Measurements from ENCODE around the gene RALGPS1. TPM values are rescaled to one million over a fixed set of nuclear protein-coding genes. Genes with fewer than 3 reads are reported as not detected.

Gene RALGPS1
- total and polyA plus RNA-seq, 10 donors, result 2.5 to 27.3 (median 14.1) TPM

DNA sequence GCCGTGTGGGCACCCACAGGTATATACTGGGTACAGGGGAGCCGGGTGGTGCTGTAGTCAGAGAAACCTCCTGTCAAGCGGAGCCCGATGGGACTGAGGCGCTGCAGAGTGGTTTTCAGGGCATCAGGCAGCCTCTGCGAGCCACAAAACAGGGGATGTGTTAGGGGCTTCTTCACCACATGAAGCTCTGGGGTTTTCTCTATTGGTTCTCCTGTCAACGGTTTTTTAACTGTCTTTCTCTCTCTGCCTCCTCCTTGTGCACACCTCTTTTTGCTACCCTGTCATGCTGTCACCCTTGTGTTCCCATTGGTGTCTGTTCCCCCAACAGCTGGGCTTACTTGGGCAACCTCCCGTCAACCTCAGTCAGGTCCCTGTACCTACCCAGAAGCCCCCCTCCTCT lies 19.9 kb downstream of the RALGPS1 start:
- H3K27me3 ChIP-seq (replicated peaks in 1 of 7), result no peaks in the 10 kb centered on the region
- H3K4me1 ChIP-seq, result no peaks in the 10 kb centered on the region
- intact Hi-C loops (cut with DNase I; ENCODE audit: low total_unique reads), result no loop called here
- no peaks in the 10 kb centered on the region for H3K36me3 ChIP-seq
- H3K4me3 ChIP-seq, result no peak overlapping the region
- H3K9me3 ChIP-seq, result peaks cover 0 to 5% (median 0%) of the 10 kb centered on the region in 8 donors
- no peak overlapping the region for H3K27ac ChIP-seq
- TF ChIP-seq POLR2A (IDR thresholded peaks at IDR 0.05) (no peak), POLR2AphosphoS5 (IDR thresholded peaks at IDR 0.05) (no peak)
- TF ChIP-seq, protein P1, sequence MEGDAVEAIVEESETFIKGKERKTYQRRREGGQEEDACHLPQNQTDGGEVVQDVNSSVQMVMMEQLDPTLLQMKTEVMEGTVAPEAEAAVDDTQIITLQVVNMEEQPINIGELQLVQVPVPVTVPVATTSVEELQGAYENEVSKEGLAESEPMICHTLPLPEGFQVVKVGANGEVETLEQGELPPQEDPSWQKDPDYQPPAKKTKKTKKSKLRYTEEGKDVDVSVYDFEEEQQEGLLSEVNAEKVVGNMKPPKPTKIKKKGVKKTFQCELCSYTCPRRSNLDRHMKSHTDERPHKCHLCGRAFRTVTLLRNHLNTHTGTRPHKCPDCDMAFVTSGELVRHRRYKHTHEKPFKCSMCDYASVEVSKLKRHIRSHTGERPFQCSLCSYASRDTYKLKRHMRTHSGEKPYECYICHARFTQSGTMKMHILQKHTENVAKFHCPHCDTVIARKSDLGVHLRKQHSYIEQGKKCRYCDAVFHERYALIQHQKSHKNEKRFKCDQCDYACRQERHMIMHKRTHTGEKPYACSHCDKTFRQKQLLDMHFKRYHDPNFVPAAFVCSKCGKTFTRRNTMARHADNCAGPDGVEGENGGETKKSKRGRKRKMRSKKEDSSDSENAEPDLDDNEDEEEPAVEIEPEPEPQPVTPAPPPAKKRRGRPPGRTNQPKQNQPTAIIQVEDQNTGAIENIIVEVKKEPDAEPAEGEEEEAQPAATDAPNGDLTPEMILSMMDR (IDR thresholded peaks at IDR 0.05 in 8 of 11, conservative IDR thresholded peaks at IDR 0.05 in 3 of 11), result no peak
- DNase-seq, result no peak
- 77 to 88% (median 80%) methylated on average over 8 of the region's 8 CpGs for WGBS, 5 donors

DNA sequence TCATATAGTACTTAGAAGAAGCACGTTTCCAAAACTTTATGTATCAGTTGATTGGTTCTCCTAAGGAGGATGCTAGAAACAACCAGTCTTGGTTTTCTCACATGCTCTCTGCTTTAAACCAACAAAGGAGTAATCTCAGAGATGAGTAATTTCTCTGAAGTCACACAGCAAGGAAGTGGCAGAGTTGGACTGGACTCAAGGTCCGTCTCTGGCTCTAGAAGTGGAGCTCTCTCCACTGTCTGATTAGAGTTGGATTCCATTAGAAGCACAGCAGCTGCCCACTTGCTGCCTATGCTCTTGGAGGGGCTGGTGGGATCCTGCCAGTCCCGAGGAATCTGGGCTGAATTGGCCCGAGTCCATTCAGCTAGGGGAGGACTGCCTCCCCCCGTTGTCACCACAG lies 21.0 kb downstream of the RALGPS1 start:
- H3K4me3 ChIP-seq, result no peak overlapping the region
- H3K27ac ChIP-seq, result no peak overlapping the region
- intact Hi-C loops (cut with DNase I; ENCODE audit: low total_unique reads), result no loop called here
- H3K9me3 ChIP-seq, result peaks cover 0 to 5% (median 0%) of the 10 kb centered on the region in 8 donors
- no peaks in the 10 kb centered on the region for H3K36me3 ChIP-seq
- no peak for TF ChIP-seq POLR2A (IDR thresholded peaks at IDR 0.05)
- no peak for TF ChIP-seq POLR2AphosphoS5 (IDR thresholded peaks at IDR 0.05)
- TF ChIP-seq, protein P1 (IDR thresholded peaks at IDR 0.05 in 8 of 11, conservative IDR thresholded peaks at IDR 0.05 in 3 of 11), result no peak
- DNase-seq, result no peak
- no peaks in the 10 kb centered on the region for H3K27me3 ChIP-seq (replicated peaks in 1 of 7)
- WGBS, 5 donors, result 77 to 83% (median 80%) methylated on average over 5 of the region's 5 CpGs
- peaks cover 0 to 3% (median 2%) of the 10 kb centered on the region in 6 donors for H3K4me1 ChIP-seq

GRCh38 chr9:126937444-126937843 lies 22.9 kb downstream of the RALGPS1 start:
- intact Hi-C loops (cut with DNase I; ENCODE audit: low total_unique reads), result no loop called here
- no peaks in the 10 kb centered on the region for H3K27me3 ChIP-seq (replicated peaks in 1 of 7)
- H3K27ac ChIP-seq, result no peak overlapping the region
- H3K9me3 ChIP-seq, result peaks cover 0 to 5% (median 0%) of the 10 kb centered on the region in 8 donors
- H3K4me3 ChIP-seq, result no peak overlapping the region
- no peak for TF ChIP-seq POLR2A (IDR thresholded peaks at IDR 0.05)
- TF ChIP-seq, protein P1 (IDR thresholded peaks at IDR 0.05 in 8 of 11, conservative IDR thresholded peaks at IDR 0.05 in 3 of 11), result no peak
- TF ChIP-seq POLR2AphosphoS5 (IDR thresholded peaks at IDR 0.05), result no peak
- no peak for DNase-seq
- no peaks in the 10 kb centered on the region for H3K36me3 ChIP-seq
- peaks cover 0 to 11% (median 6%) of the 10 kb centered on the region in 6 donors for H3K4me1 ChIP-seq

DNA sequence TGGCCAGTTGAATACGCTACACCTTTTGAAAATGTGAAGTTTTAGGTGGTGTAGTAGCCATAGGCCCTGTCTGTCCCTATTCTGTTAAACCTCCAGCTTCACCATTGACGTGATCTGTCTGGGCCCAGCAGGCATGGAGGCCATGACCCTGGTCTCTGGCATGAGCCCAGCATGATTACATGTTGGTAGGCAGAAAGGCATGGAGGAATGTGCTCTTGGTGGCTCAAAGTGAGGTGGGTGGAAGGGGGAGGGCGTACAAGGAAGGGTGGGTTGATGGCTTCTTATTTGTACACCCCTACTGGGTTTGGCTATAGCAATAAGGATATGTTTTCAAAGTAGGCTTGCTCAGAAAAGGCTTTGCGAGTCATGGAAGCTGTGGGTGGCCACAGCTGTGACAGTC lies 23.7 kb downstream of the RALGPS1 start:
- 80 to 90% (median 85%) methylated on average over 4 of the region's 4 CpGs for WGBS, 5 donors
- intact Hi-C loops (cut with DNase I; ENCODE audit: low total_unique reads), result no loop called here
- no peak for DNase-seq

More for the DNA sequence above, 23.7 kb downstream of the RALGPS1 start:
- H3K36me3 ChIP-seq, result no peaks in the 10 kb centered on the region
- no peak overlapping the region for H3K27ac ChIP-seq
- H3K27me3 ChIP-seq (replicated peaks in 1 of 7), result no peaks in the 10 kb centered on the region
- H3K4me1 ChIP-seq, result peaks cover 0 to 11% (median 6%) of the 10 kb centered on the region in 6 donors
- H3K4me3 ChIP-seq, result no peak overlapping the region
- H3K9me3 ChIP-seq, result peaks cover 0 to 5% (median 0%) of the 10 kb centered on the region in 8 donors
- TF ChIP-seq POLR2A (IDR thresholded peaks at IDR 0.05) (no peak), POLR2AphosphoS5 (IDR thresholded peaks at IDR 0.05) (no peak)
- TF ChIP-seq, protein P1 (IDR thresholded peaks at IDR 0.05 in 8 of 11, conservative IDR thresholded peaks at IDR 0.05 in 3 of 11), result no peak
